GM23338 (cell line): ENCODE results near the gene LGI1. TPM values are rescaled to one million over a fixed set of nuclear protein-coding genes. Genes with fewer than 3 reads are reported as not detected.

Experiments used
- ATAC-seq: fragments of 200-7000 bp; cut with Tn5 transposase; 3 replicates; pipeline ENCODE4 v1.9.1; 2020
- DNase-seq: peaks from one replicate; pipeline ENCODE4 v3.0.0-alpha.2; 2015; ENCODE audit warnings: low spot score
- H2AFZ ChIP-seq: fragments of 200-600 bp; sonication (generic); 2 replicates; pipeline ENCODE4 v1.8.0; 2016; ENCODE audit warnings: antibody characterized with exemption, mild to moderate bottlenecking, moderate library complexity
- H3F3A ChIP-seq: fragments of 200-600 bp; sonication (generic); replicated peaks from 2 replicates; pipeline ENCODE4 v1.8.0; 2017; ENCODE audit warnings: antibody characterized with exemption, mixed run types, low read depth
- H3K27ac ChIP-seq: fragments of 200-600 bp; sonication (generic); 2 replicates; pipeline ENCODE4 v1.6.1; 2016; ENCODE audit warnings: low read depth
- H3K27me3 ChIP-seq: fragments of 200-600 bp; sonication (generic); 2 replicates; pipeline ENCODE4 v1.8.0; 2016; ENCODE audit warnings: mild to moderate bottlenecking, mixed run types, moderate library complexity; ENCODE audit not compliant: insufficient read depth
- H3K36me3 ChIP-seq: fragments of 200-600 bp; sonication (generic); 2 replicates; pipeline ENCODE4 v1.8.0; 2016; ENCODE audit warnings: mild to moderate bottlenecking; ENCODE audit not compliant: insufficient read depth
- H3K4me1 ChIP-seq: fragments of 200-600 bp; sonication (generic); 2 replicates; pipeline ENCODE4 v1.8.0; 2016; ENCODE audit warnings: mild to moderate bottlenecking, moderate library complexity; ENCODE audit not compliant: insufficient read depth
- H3K4me2 ChIP-seq: fragments of 200-600 bp; sonication (generic); 2 replicates; pipeline ENCODE4 v1.7.1; 2017; ENCODE audit warnings: mixed run types
- H3K4me3 ChIP-seq: fragments of 200-600 bp; sonication (generic); 2 replicates; pipeline ENCODE4 v1.6.1; 2016; ENCODE audit warnings: mixed run types
- H3K79me2 ChIP-seq: fragments of 200-600 bp; sonication (generic); replicated peaks from 2 replicates; pipeline ENCODE4 v1.8.0; 2017; ENCODE audit warnings: mild to moderate bottlenecking; ENCODE audit not compliant: insufficient read depth
- H3K9me2 ChIP-seq: fragments of 200-600 bp; sonication (generic); 2 replicates; pipeline ENCODE4 v1.8.0; 2017; ENCODE audit not compliant: insufficient read depth
- H4K20me1 ChIP-seq: fragments of 200-600 bp; sonication (generic); replicated peaks from 2 replicates; pipeline ENCODE4 v1.8.0; 2017; ENCODE audit warnings: mild to moderate bottlenecking; ENCODE audit not compliant: insufficient read depth
- H3K27ac Mint-ChIP-seq: 2 replicates; pipeline ENCODE4 v1.8.0; 2020; ENCODE audit warnings: inconsistent platforms, mild to moderate bottlenecking, moderate library complexity, mixed read lengths
- H3K27me3 Mint-ChIP-seq: 3 replicates; pipeline ENCODE4 v1.8.0; 2022; ENCODE audit warnings: low read depth, mild to moderate bottlenecking, moderate library complexity, mixed read lengths, inconsistent platforms; ENCODE audit not compliant: insufficient read depth, poor library complexity
- H3K36me3 Mint-ChIP-seq: 3 replicates; pipeline ENCODE4 v1.8.0; 2021; ENCODE audit warnings: low read depth, mild to moderate bottlenecking, inconsistent platforms, moderate library complexity, mixed read lengths
- H3K4me1 Mint-ChIP-seq: 3 replicates; pipeline ENCODE4 v1.8.0; 2020; ENCODE audit warnings: mild to moderate bottlenecking, inconsistent platforms, mixed read lengths
- H3K4me3 Mint-ChIP-seq: 3 replicates; pipeline ENCODE4 v1.8.0; 2021; ENCODE audit warnings: moderate library complexity, mild to moderate bottlenecking, inconsistent platforms, mixed read lengths
- H3K9me3 Mint-ChIP-seq: 3 replicates; pipeline ENCODE4 v1.8.0; 2020; ENCODE audit warnings: moderate library complexity, mild to moderate bottlenecking, inconsistent platforms, mixed read lengths
- CREB1 ChIP-seq: fragments of 250-450 bp; sonication (Bioruptor Pico); IDR thresholded peaks from 2 replicates; pipeline ENCODE4 v1.5.0; 2020; ENCODE audit warnings: low read depth, mild to moderate bottlenecking, moderate library complexity
- ETS1 ChIP-seq: IDR thresholded peaks from 2 replicates; pipeline ENCODE4 v1.6.1; 2016; ENCODE audit warnings: antibody characterized with exemption
- EZH2 ChIP-seq: fragments of 200-600 bp; sonication (generic); IDR thresholded peaks from one replicate; pipeline ENCODE4 v1.8.0; 2017; ENCODE audit warnings: antibody characterized with exemption, mild to moderate bottlenecking, low read depth; ENCODE audit not compliant: unreplicated experiment
- EZH2phosphoT487 ChIP-seq: fragments of 200-600 bp; sonication (generic); IDR thresholded peaks from one replicate; pipeline ENCODE4 v1.8.1; 2018; ENCODE audit warnings: antibody characterized with exemption; ENCODE audit not compliant: unreplicated experiment
- JUNB ChIP-seq: IDR thresholded peaks from one replicate; pipeline ENCODE4 v1.6.1; 2016; ENCODE audit warnings: antibody characterized with exemption; ENCODE audit not compliant: unreplicated experiment
- NANOG ChIP-seq: IDR thresholded peaks from 2 replicates; pipeline ENCODE4 v1.6.1; 2016; ENCODE audit warnings: antibody characterized with exemption, borderline replicate concordance
- POLR2AphosphoS5 ChIP-seq: IDR thresholded peaks from 2 replicates; pipeline ENCODE4 v1.6.1; 2016; ENCODE audit warnings: antibody characterized with exemption, low read depth
- STAT1 ChIP-seq: IDR thresholded peaks from one replicate; pipeline ENCODE4 v1.6.1; 2016; ENCODE audit warnings: antibody characterized with exemption; ENCODE audit not compliant: unreplicated experiment
- ZNF114 ChIP-seq: fragments of 250-450 bp; sonication (Bioruptor Pico); IDR thresholded peaks from 2 replicates; pipeline ENCODE4 v1.5.0; 2020; ENCODE audit warnings: mild to moderate bottlenecking, moderate library complexity
- ZNF331 ChIP-seq: fragments of 250-450 bp; sonication (Bioruptor Pico); IDR thresholded peaks from 2 replicates; pipeline ENCODE4 v1.5.0; 2020; ENCODE audit warnings: low read depth, mild to moderate bottlenecking, moderate library complexity
- ZNF462 ChIP-seq: fragments of 250-450 bp; sonication (Bioruptor Pico); IDR thresholded peaks from 2 replicates; pipeline ENCODE4 v1.5.0; 2020; ENCODE audit warnings: mild to moderate bottlenecking, moderate library complexity
- polyA plus RNA-seq: library from polyadenylated mRNA; unstranded; fragments of >200 nt; fragmentation: Nextera tagmentation; extraction: Ambion mirVana; gene quantifications from 2 replicates; pipeline ENCODE4 v1.2.1, GENCODE V29; 2016
- total RNA-seq: library from RNA; depleted of rRNA; stranded (reverse); fragments of >200 nt; shearing (Covaris generic); gene quantifications from 2 replicates; pipeline ENCODE4 v1.2.3, GENCODE V29; 2014
- TF ChIP-seq, protein P1 (sequence below), 2 experiments: fragments of 200-600 bp in 1 of 2; sonication (generic) in 1 of 2; conservative IDR thresholded peaks; 2 replicates each; pipeline versions ENCODE4 v1.5.1 to v1.6.1; 2016 to 2017; ENCODE audit warnings: antibody characterized with exemption in 2 of 2, low read depth in 2 of 2, mild to moderate bottlenecking in 2 of 2, moderate library complexity in 1 of 2
- TF ChIP-seq, protein P2 (sequence below): IDR thresholded peaks from one replicate; pipeline ENCODE4 v1.6.1; 2018; ENCODE audit warnings: antibody characterized with exemption; ENCODE audit not compliant: unreplicated experiment

The LGI1 gene
- total and polyA plus RNA-seq, 2 experiments from 2014 or later, result 0.28 to 0.31 TPM

- Histone ChIP-seq H3K4me3 (no peak overlapping the region), H3K27me3 (no peaks in the 10 kb centered on the region), H4K20me1 (no peaks in the 10 kb centered on the region), H3K4me1 (peaks cover 11% of the 10 kb centered on the region; the same call in 1 of the 2 replicates), H3K27ac (no peak overlapping the region), H2AFZ (no peak overlapping the region), H3K4me2 (no peak overlapping the region), H3K79me2 (no peaks in the 10 kb centered on the region), H3K36me3 (no peaks in the 10 kb centered on the region), H3K9me2 (0 out of 2 replicates have a peak, but pooled peaks cover 4% of the 10 kb centered on the region), H3F3A (no peaks in the 10 kb centered on the region)
- TF ChIP-seq ETS1, result no peak
- no peak for TF ChIP-seq JUNB
- no peak for TF ChIP-seq EZH2
- TF ChIP-seq, protein P1, sequence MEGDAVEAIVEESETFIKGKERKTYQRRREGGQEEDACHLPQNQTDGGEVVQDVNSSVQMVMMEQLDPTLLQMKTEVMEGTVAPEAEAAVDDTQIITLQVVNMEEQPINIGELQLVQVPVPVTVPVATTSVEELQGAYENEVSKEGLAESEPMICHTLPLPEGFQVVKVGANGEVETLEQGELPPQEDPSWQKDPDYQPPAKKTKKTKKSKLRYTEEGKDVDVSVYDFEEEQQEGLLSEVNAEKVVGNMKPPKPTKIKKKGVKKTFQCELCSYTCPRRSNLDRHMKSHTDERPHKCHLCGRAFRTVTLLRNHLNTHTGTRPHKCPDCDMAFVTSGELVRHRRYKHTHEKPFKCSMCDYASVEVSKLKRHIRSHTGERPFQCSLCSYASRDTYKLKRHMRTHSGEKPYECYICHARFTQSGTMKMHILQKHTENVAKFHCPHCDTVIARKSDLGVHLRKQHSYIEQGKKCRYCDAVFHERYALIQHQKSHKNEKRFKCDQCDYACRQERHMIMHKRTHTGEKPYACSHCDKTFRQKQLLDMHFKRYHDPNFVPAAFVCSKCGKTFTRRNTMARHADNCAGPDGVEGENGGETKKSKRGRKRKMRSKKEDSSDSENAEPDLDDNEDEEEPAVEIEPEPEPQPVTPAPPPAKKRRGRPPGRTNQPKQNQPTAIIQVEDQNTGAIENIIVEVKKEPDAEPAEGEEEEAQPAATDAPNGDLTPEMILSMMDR (conservative IDR thresholded peaks at IDR 0.05; ENCODE audit: low read depth in 2 of 2), result no peak
- TF ChIP-seq, protein P2, sequence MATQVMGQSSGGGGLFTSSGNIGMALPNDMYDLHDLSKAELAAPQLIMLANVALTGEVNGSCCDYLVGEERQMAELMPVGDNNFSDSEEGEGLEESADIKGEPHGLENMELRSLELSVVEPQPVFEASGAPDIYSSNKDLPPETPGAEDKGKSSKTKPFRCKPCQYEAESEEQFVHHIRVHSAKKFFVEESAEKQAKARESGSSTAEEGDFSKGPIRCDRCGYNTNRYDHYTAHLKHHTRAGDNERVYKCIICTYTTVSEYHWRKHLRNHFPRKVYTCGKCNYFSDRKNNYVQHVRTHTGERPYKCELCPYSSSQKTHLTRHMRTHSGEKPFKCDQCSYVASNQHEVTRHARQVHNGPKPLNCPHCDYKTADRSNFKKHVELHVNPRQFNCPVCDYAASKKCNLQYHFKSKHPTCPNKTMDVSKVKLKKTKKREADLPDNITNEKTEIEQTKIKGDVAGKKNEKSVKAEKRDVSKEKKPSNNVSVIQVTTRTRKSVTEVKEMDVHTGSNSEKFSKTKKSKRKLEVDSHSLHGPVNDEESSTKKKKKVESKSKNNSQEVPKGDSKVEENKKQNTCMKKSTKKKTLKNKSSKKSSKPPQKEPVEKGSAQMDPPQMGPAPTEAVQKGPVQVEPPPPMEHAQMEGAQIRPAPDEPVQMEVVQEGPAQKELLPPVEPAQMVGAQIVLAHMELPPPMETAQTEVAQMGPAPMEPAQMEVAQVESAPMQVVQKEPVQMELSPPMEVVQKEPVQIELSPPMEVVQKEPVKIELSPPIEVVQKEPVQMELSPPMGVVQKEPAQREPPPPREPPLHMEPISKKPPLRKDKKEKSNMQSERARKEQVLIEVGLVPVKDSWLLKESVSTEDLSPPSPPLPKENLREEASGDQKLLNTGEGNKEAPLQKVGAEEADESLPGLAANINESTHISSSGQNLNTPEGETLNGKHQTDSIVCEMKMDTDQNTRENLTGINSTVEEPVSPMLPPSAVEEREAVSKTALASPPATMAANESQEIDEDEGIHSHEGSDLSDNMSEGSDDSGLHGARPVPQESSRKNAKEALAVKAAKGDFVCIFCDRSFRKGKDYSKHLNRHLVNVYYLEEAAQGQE, result no peak
- TF ChIP-seq CREB1, result no peak
- TF ChIP-seq NANOG, result no peak
- TF ChIP-seq POLR2AphosphoS5, result no peak
- no peak for TF ChIP-seq ZNF462 (CRISPR knock-in tag)
- TF ChIP-seq ZNF114, result no peak
- no peak for TF ChIP-seq ZNF331
- TF ChIP-seq STAT1, result no peak
- no peak for TF ChIP-seq EZH2phosphoT487
- H3K4me1 Mint-ChIP-seq, result peaks cover 13% of the 10 kb centered on the region
- peaks cover 2% of the 10 kb centered on the region for H3K27me3 Mint-ChIP-seq
- H3K9me3 Mint-ChIP-seq, result no peaks in the 10 kb centered on the region
- no peak for ATAC-seq
- H3K4me3 Mint-ChIP-seq, result no peak overlapping the region
- no peak for DNase-seq
- H3K27ac Mint-ChIP-seq, result no peak overlapping the region
- no peaks in the 10 kb centered on the region for H3K36me3 Mint-ChIP-seq
Measured at GRCh38 chr10:93766918-93767317, 9.2 kb downstream of the LGI1 start.
